ENCODE measurements around the gene DKK1.

DKK1 gene

GRCh38 chr10:52313933-52314821, at the start of gene DKK1:
Gene DKK1, plus strand, starts transcription at chr10:52314281. Its CDS starts 154 bp downstream, at chr10:52314435.
- DNase-seq = peak in 40 of 56 donors; percentile 7 to 75 (median 40)

GRCh38 chr10:52265131-52265926, 48.8 kb upstream of the DKK1 start:
- no peak for DNase-seq

GRCh38 chr10:52266858-52267257, 47.2 kb upstream of the DKK1 start:
- DNase-seq = no peak

- no peak for DNase-seq
Measured at GRCh38 chr10:52268790-52269189, 45.3 kb upstream of the DKK1 start.

- DNase-seq = no peak
Measured at GRCh38 chr10:52269233-52269632, 44.8 kb upstream of the DKK1 start.

GRCh38 chr10:52276163-52276562, 37.9 kb upstream of the DKK1 start:
- DNase-seq = no peak

- DNase-seq = no peak
Measured at GRCh38 chr10:52276986-52277385, 37.1 kb upstream of the DKK1 start.

- DNase-seq = no peak
Measured at GRCh38 chr10:52279546-52279945, 34.5 kb upstream of the DKK1 start.

GRCh38 chr10:52280051-52280450, 34.0 kb upstream of the DKK1 start:
- no peak for DNase-seq

GRCh38 chr10:52283174-52283573, 30.9 kb upstream of the DKK1 start:
- DNase-seq = no peak

GRCh38 chr10:52284416-52285013, 29.6 kb upstream of the DKK1 start:
- DNase-seq = no peak

- DNase-seq = no peak
Measured at GRCh38 chr10:52287866-52288265, 26.2 kb upstream of the DKK1 start.

- no peak for DNase-seq
Measured at GRCh38 chr10:52297747-52298146, 16.3 kb upstream of the DKK1 start.

GRCh38 chr10:52300599-52301277, 13.3 kb upstream of the DKK1 start:
- no peak for DNase-seq

- peak in 48 of 56 donors; percentile 6 to 72 (median 50) for DNase-seq
Measured at GRCh38 chr10:52308251-52309031, 5.6 kb upstream of the DKK1 start.

- no peak for DNase-seq
Measured at GRCh38 chr10:52312942-52313255, 1.2 kb upstream of the DKK1 start.

GRCh38 chr10:52313256-52313932, 687 bp upstream of the DKK1 start:
- peak in 2 of 56 donors; percentile 4 to 17 for DNase-seq

GRCh38 chr10:52314822-52315552, 906 bp downstream of the DKK1 start:
- DNase-seq = peak in 11 of 56 donors; percentile 2 to 54 (median 28)

- DNase-seq = no peak
Measured at GRCh38 chr10:52316001-52316400, 1.9 kb downstream of the DKK1 start.

All from amygdala (tissue), 56 donors.